Upper lobe of left lung (tissue), 4 donors: ENCODE data around the gene AFAP1.

Experiments
- CTCF ChIP-seq, 6 experiments: fragments of 450-650 bp in 4 of 6; fragments of 200-600 bp in 2 of 6; sonication (generic) in 2 of 6; IDR thresholded peaks; one replicate each; pipeline ENCODE4 v1.5.1; 2016 to 2019; ENCODE audit warnings: antibody characterized with exemption in 6 of 6
- EP300 ChIP-seq, 4 donors: sonication (generic); formaldehyde crosslinking; IDR thresholded peaks; one replicate each; pipeline ENCODE4 v1.5.1; 2017; ENCODE audit warnings: antibody characterized with exemption in 4 of 4, control low read depth in 2 of 4

- no peak for TF ChIP-seq CTCF (IDR thresholded peaks at IDR 0.05)
- TF ChIP-seq EP300 (IDR thresholded peaks at IDR 0.05), result no peak
Observed at GRCh38 chr4:7984286-7984925, 44.7 kb upstream of the AFAP1 start.
